SJCRH30 (cell line): ENCODE measurements around the gene GRM8. TPM values are rescaled to one million over a fixed set of nuclear protein-coding genes. Genes with fewer than 3 reads are reported as not detected.

Experiments used
- DNase-seq, 2 experiments: peaks; one replicate each; pipeline ENCODE4 v3.0.0-alpha.2; 2015 to 2020
- H3K27ac ChIP-seq: fragments of 250-450 bp; sonication (Bioruptor Pico); 2 replicates; pipeline ENCODE4 v1.5.1; 2020; ENCODE audit warnings: mild to moderate bottlenecking, moderate library complexity
- H3K27me3 ChIP-seq: fragments of 250-450 bp; sonication (Bioruptor Pico); 2 replicates; pipeline ENCODE4 v1.5.1; 2020; ENCODE audit warnings: mild to moderate bottlenecking, moderate library complexity
- H3K36me3 ChIP-seq: fragments of 250-450 bp; sonication (Bioruptor Pico); 2 replicates; pipeline ENCODE4 v1.5.1; 2020; ENCODE audit warnings: mild to moderate bottlenecking, moderate library complexity
- H3K4me1 ChIP-seq: fragments of 250-450 bp; sonication (Bioruptor Pico); 2 replicates; pipeline ENCODE4 v1.5.1; 2020; ENCODE audit warnings: mild to moderate bottlenecking, moderate library complexity
- H3K4me3 ChIP-seq: fragments of 250-450 bp; sonication (Bioruptor Pico); 2 replicates; pipeline ENCODE4 v1.5.1; 2020; ENCODE audit warnings: mild to moderate bottlenecking, moderate library complexity
- H3K9me3 ChIP-seq: fragments of 250-450 bp; sonication (Bioruptor Pico); replicated peaks from 2 replicates; pipeline ENCODE4 v1.5.1; 2020; ENCODE audit warnings: mild to moderate bottlenecking, moderate library complexity
- total RNA-seq: library from RNA; depleted of rRNA; stranded (reverse); fragments of >200 nt; shearing (Covaris generic); gene quantifications from 2 replicates; pipeline ENCODE4 v1.2.3, GENCODE V29; 2014

The GRM8 gene
- total RNA-seq, 1 experiment from 2014 or later, result 0.36 TPM

DNA sequence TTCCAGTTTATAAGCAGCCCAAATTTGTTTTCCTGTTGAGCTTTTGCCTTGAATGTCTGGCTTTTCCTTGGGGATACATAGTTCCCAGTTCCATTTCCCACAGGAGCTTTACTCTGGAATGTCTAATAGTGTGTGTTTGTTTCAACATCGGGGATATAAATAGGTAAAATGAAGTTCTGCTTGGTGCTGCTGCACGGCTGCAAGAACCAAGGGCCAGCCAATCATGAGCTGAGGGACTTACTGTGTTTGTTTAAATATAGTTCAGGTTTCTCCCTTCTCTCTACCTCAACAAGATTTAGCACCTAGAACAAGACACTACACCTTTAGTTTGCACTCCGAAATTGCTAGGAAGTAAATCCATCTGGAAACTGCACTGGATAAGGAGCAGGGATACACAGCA is 43.9 kb downstream of the GRM8 start:
- H3K4me3 ChIP-seq, result no peak overlapping the region
- no peak for DNase-seq
- no peaks in the 10 kb centered on the region for H3K4me1 ChIP-seq
- H3K27me3 ChIP-seq, result peaks cover 19% of the 10 kb centered on the region
- H3K36me3 ChIP-seq, result no peaks in the 10 kb centered on the region
- H3K9me3 ChIP-seq, result no peaks in the 10 kb centered on the region
- no peak overlapping the region for H3K27ac ChIP-seq

- no peak overlapping the region for H3K4me3 ChIP-seq
- DNase-seq, result no peak
- H3K27me3 ChIP-seq, result peaks cover 20% of the 10 kb centered on the region
- no peaks in the 10 kb centered on the region for H3K4me1 ChIP-seq
- H3K27ac ChIP-seq, result no peak overlapping the region
- H3K36me3 ChIP-seq, result no peaks in the 10 kb centered on the region
- no peaks in the 10 kb centered on the region for H3K9me3 ChIP-seq
Measured at GRCh38 chr7:127208351-127208750, 44.4 kb downstream of the GRM8 start.

GRCh38 chr7:127207806-127208205 is 44.9 kb downstream of the GRM8 start:
- Histone ChIP-seq H3K4me3 (no peak overlapping the region), H3K27ac (no peak overlapping the region), H3K4me1 (no peaks in the 10 kb centered on the region), H3K36me3 (no peaks in the 10 kb centered on the region), H3K9me3 (no peaks in the 10 kb centered on the region), H3K27me3 (peaks cover 20% of the 10 kb centered on the region)
- DNase-seq, result no peak

DNA sequence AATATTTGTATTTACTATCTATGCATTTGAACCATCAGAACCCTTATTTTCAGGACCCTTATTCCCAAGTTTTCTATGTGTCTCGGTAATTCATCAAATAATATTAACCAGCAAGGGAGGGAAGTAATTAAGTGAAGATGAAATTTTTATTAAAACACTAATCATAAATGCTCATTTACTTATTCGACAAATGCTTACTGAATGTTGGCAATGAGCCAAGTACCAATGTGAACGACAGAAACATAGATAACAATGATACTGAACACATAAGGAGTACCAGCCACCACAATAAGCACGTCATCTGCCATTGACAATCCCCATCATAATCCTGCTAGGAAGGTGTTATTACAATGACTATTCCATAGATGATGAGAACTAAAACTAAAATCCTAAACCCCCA is 45.5 kb downstream of the GRM8 start:
- Histone ChIP-seq H3K4me1 (no peaks in the 10 kb centered on the region), H3K36me3 (no peaks in the 10 kb centered on the region), H3K4me3 (no peak overlapping the region), H3K9me3 (no peaks in the 10 kb centered on the region), H3K27me3 (peaks cover 20% of the 10 kb centered on the region), H3K27ac (no peak overlapping the region)
- DNase-seq, result no peak

DNA sequence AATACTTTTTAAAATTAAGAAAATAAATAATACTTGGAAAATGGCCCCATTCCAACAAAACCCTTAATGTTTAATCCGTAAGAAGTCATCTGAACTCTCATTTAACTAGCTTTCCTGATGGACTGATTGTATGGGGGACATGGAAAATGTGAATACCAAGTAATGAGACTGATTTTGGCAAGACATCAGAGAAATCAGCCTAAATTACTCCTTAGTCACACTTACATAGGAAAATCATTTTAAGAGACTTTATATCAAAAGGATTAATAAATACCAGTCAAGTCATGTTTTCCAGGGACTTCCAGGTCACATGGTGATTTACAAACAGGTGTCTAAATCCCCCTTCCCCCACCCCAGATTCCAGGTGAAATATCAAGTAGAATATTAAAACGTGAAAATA is 58.2 kb downstream of the GRM8 start:
- H3K27ac ChIP-seq, result no peak overlapping the region
- H3K9me3 ChIP-seq, result no peaks in the 10 kb centered on the region
- H3K4me3 ChIP-seq, result no peak overlapping the region
- H3K36me3 ChIP-seq, result no peaks in the 10 kb centered on the region
- H3K4me1 ChIP-seq, result no peaks in the 10 kb centered on the region
- H3K27me3 ChIP-seq, result peaks cover 2% of the 10 kb centered on the region; the same call in 1 of the 2 replicates
- no peak for DNase-seq

- no peak overlapping the region for H3K4me3 ChIP-seq
- peak in 1 of 2 experiments; percentile 9 for DNase-seq
- no peak overlapping the region for H3K27ac ChIP-seq
- H3K4me1 ChIP-seq, result no peaks in the 10 kb centered on the region
- H3K36me3 ChIP-seq, result no peaks in the 10 kb centered on the region
- no peaks in the 10 kb centered on the region for H3K9me3 ChIP-seq
- H3K27me3 ChIP-seq, result peaks cover 2% of the 10 kb centered on the region; the same call in 1 of the 2 replicates
Measured at GRCh38 chr7:127189886-127190285, 62.9 kb downstream of the GRM8 start.

DNA sequence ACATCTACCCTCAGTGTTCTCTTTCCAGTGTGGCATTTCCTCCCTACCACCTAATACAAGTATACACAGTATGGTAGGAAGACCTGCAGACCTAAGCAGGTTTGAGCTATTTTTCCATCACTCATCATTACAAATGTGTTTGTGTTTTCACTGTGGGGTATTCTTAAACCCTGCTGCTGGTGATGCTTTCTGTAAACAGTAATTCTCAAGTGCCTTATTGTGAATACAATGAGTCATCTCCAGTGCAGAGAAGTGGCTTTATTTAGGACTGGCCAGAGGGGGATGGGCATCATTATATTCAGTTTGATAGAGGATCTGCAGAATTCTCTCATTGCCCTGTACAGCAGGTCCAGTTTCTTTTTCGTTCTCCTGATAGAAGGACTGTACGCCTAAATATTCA is 63.7 kb downstream of the GRM8 start:
- no peak for DNase-seq
- no peaks in the 10 kb centered on the region for H3K36me3 ChIP-seq
- H3K9me3 ChIP-seq, result no peaks in the 10 kb centered on the region
- H3K27me3 ChIP-seq, result peaks cover 2% of the 10 kb centered on the region; the same call in 1 of the 2 replicates
- no peaks in the 10 kb centered on the region for H3K4me1 ChIP-seq
- no peak overlapping the region for H3K4me3 ChIP-seq
- H3K27ac ChIP-seq, result no peak overlapping the region

GRCh38 chr7:127187740-127188139 is 65.0 kb downstream of the GRM8 start:
- DNase-seq, result no peak
- Histone ChIP-seq H3K4me1 (no peaks in the 10 kb centered on the region), H3K9me3 (no peaks in the 10 kb centered on the region), H3K36me3 (no peaks in the 10 kb centered on the region), H3K27me3 (no peaks in the 10 kb centered on the region; the same call in 1 of the 2 replicates), H3K4me3 (no peak overlapping the region), H3K27ac (no peak overlapping the region)

GRCh38 chr7:127186686-127187085 is 66.1 kb downstream of the GRM8 start:
- Histone ChIP-seq H3K4me3 (no peak overlapping the region), H3K27me3 (no peaks in the 10 kb centered on the region), H3K4me1 (no peaks in the 10 kb centered on the region), H3K9me3 (no peaks in the 10 kb centered on the region), H3K36me3 (no peaks in the 10 kb centered on the region), H3K27ac (no peak overlapping the region)
- no peak for DNase-seq

DNA sequence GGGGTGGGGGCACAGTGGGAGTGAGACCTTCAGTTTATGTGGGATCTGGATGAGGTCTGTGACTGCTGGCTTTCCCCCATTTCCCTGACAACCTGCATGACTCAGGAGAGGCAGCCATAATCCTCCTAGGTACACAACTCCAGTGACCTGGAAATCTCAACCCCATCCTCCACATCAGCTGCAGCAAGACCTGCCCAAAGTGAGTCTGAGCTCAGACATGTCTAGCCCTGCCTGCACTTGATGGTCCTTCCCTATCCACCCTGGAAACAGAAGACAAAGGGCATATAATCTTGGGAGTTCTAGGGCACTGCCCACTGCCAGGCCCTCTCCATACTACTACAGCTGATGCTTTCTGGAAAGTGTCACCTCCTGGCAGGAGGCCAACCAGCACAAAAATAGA is 75.6 kb downstream of the GRM8 start:
- Histone ChIP-seq H3K4me1 (no peaks in the 10 kb centered on the region), H3K27ac (no peak overlapping the region), H3K4me3 (no peak overlapping the region), H3K36me3 (no peaks in the 10 kb centered on the region), H3K9me3 (no peaks in the 10 kb centered on the region), H3K27me3 (no peaks in the 10 kb centered on the region)
- no peak for DNase-seq

DNA sequence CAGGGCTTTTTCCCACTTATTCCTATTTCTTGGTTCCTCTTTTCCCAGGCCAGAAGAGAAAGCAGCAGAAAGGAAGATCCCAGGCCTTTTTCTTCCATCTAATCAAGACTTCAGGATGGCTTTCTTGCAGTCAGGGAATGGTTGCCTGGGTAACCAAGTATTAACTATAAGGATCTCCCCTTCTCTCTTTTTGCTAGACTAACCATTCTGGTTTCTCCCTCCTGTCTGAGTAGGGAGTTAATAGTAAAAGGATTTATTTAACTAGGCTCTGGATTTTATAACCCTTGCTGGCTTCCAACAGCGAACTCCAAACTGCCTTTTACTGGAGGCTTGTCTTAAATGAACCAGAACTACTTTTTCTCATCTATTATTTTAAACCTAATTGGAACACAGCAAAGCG is 90.4 kb downstream of the GRM8 start:
- no peaks in the 10 kb centered on the region for H3K9me3 ChIP-seq
- H3K27ac ChIP-seq, result no peak overlapping the region
- H3K4me3 ChIP-seq, result no peak overlapping the region
- DNase-seq, result no peak
- no peaks in the 10 kb centered on the region for H3K4me1 ChIP-seq
- no peaks in the 10 kb centered on the region for H3K36me3 ChIP-seq
- peaks cover 6% of the 10 kb centered on the region; the same call in 1 of the 2 replicates for H3K27me3 ChIP-seq

- Histone ChIP-seq H3K36me3 (no peaks in the 10 kb centered on the region), H3K27ac (no peak overlapping the region), H3K4me3 (no peak overlapping the region), H3K27me3 (0 out of 2 replicates have a peak, but pooled peaks cover 6% of the 10 kb centered on the region), H3K4me1 (no peaks in the 10 kb centered on the region), H3K9me3 (no peaks in the 10 kb centered on the region)
- DNase-seq, result peak in 1 of 2 experiments; percentile 37
Measured at GRCh38 chr7:127158659-127159058, 94.1 kb downstream of the GRM8 start.

GRCh38 chr7:127154958-127155357 is 97.8 kb downstream of the GRM8 start:
- no peaks in the 10 kb centered on the region for H3K36me3 ChIP-seq
- H3K4me3 ChIP-seq, result no peak overlapping the region
- DNase-seq, result no peak
- H3K9me3 ChIP-seq, result no peaks in the 10 kb centered on the region
- H3K27me3 ChIP-seq, result no peaks in the 10 kb centered on the region
- no peaks in the 10 kb centered on the region for H3K4me1 ChIP-seq
- H3K27ac ChIP-seq, result no peak overlapping the region

DNA sequence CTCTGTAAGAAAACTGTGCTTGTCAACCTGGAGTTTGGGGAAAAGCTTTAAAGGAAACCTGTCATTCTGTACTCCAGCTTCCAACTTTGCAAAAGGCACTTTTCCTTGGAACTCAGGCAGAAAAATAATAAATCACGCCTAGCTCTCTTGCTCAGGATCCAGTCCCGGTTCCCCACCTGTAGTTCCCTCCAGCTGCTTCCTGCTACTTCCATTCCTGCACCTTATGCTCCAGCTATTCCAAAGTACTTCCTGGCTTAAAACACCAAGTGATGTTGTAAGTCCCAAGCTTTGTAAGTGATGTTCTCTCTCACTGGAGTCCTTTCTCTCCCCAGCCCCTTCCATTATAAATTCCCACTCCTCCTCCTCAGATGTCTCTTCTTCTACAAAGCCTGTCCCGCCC is 98.6 kb downstream of the GRM8 start:
- no peak for DNase-seq
- no peak overlapping the region for H3K27ac ChIP-seq

DNA sequence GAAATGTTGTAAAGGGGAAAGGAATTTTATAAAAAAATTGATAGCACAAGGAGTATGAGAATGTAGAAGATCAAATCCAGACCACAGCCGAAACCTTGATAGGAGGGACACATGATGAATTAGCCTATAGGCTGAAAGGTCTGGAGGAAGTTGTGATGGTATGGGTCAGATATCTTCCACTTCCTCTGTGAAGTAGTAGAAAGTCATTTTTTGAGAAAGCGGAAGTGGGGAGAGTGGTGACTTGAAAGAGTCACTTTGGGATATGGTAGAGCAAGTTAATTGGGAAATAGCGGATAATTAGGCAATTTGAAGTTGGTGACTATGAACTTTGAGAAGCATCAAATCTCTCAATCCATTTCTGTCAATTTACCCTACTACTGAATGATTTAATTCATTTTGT is 99.4 kb downstream of the GRM8 start:
- Histone ChIP-seq H3K27ac (no peak overlapping the region), H3K9me3 (no peaks in the 10 kb centered on the region), H3K4me3 (no peak overlapping the region), H3K4me1 (no peaks in the 10 kb centered on the region), H3K27me3 (no peaks in the 10 kb centered on the region), H3K36me3 (no peaks in the 10 kb centered on the region)
- DNase-seq, result no peak

More for the DNA sequence above, 98.6 kb downstream of the GRM8 start:
- Histone ChIP-seq H3K4me3 (no peak overlapping the region), H3K36me3 (no peaks in the 10 kb centered on the region), H3K9me3 (no peaks in the 10 kb centered on the region), H3K4me1 (no peaks in the 10 kb centered on the region), H3K27me3 (no peaks in the 10 kb centered on the region)

- no peak for DNase-seq
- Histone ChIP-seq H3K27ac (no peak overlapping the region), H3K36me3 (no peaks in the 10 kb centered on the region), H3K4me1 (no peaks in the 10 kb centered on the region), H3K9me3 (no peaks in the 10 kb centered on the region), H3K4me3 (no peak overlapping the region), H3K27me3 (no peaks in the 10 kb centered on the region)
Measured at GRCh38 chr7:127152423-127152822, 100.3 kb downstream of the GRM8 start.
